ENCODE data around the gene TBC1D14. TPM values are rescaled to one million over a fixed set of nuclear protein-coding genes. Genes with fewer than 3 reads are reported as not detected.

TBC1D14 gene
- total and polyA plus RNA-seq, 9 of the 15 experiments (the other 6 are each of a cell fraction or from before 2014, with no cell fraction given): 2.1 to 59.6 (median 44.8) TPM

GRCh38 chr4:6914448-6914847, 4.8 kb downstream of the TBC1D14 start:
- FAIRE-seq (peak; percentile 26), ATAC-seq (no peak), DNase-seq (ENCODE audit: extremely low read depth in 1 of 4, low spot score in 3 of 4) (peak in 1 of 4 experiments; percentile 53)
- no peaks in the 10 kb centered on the region for H3K9me1 ChIP-seq (ENCODE audit: control insufficient read depth, insufficient read depth, low read length)
- peak overlapping the region; percentile 48 for H3K4me2 ChIP-seq (ENCODE audit: insufficient read depth, low read length)
- TF ChIP-seq JUND (IDR thresholded peaks at IDR 0.05; ENCODE audit: borderline replicate concordance, low read depth, low read length) (0 out of 2 replicates have a peak, but pooled peaks have one; percentile 6), JUND (tag; IDR thresholded peaks at IDR 0.05; ENCODE audit: borderline replicate concordance, low read depth, low read length) (no peak), AFF1 (IDR thresholded peaks at IDR 0.05; ENCODE audit: low read depth in 1 of 2, partially characterized antibody in 2 of 2) (no peak), RBBP5 (IDR thresholded peaks at IDR 0.05; ENCODE audit: borderline replicate concordance, insufficient read depth, low read length, poor library complexity, severe bottlenecking) (peak; percentile 35)
- H3K4me3 ChIP-seq: no peak overlapping the region
- POLR2A ChIA-PET: interaction anchor here (0.5 to 3.9 kb wide), 8 partner anchors 17 to 1970 kb away, joined by 3 to 17 read pairs (median 3); partner anchors contain the start of gene KIAA0232
- 57% methylated on average over 9 of the region's 9 CpGs for WGBS (ENCODE audit: insufficient coverage, low coverage, missing lambda C conversion rate)
- H2AFZ ChIP-seq (ENCODE audit: low read depth, low read length): no peak overlapping the region
- no peaks in the 10 kb centered on the region; a peak in 1 of 5 replicates for H3K27me3 ChIP-seq (ENCODE audit: control insufficient read depth in 2 of 2, insufficient read depth in 2 of 2, low read length in 2 of 2)
- no peaks in the 10 kb centered on the region for H4K20me1 ChIP-seq (replicated peaks; ENCODE audit: control insufficient read depth, insufficient read depth, low read length)
- peak overlapping the region; percentile 48 to 85; a peak in 3 of 4 replicates for H3K9ac ChIP-seq (ENCODE audit: insufficient read depth in 1 of 2, low read depth in 2 of 2, low read length in 2 of 2)
- H3K9me3 ChIP-seq (replicated peaks; ENCODE audit: control insufficient read depth, insufficient read depth, low read depth, low read length): no peaks in the 10 kb centered on the region
- peaks cover 35% of the 10 kb centered on the region; the same call in 2 of the 3 replicates for H3K36me3 ChIP-seq (ENCODE audit: control insufficient read depth, insufficient read depth, low read length)
- CTCF ChIA-PET (ENCODE audit: low intra/inter-chr PET ratio): no interaction called here
- no TSS peak for BruUV-seq (replicated peaks)
- intact Hi-C loops (cut with micrococcal nuclease) (no loop called here), in situ Hi-C loops (cut with MboI) (no loop called here)
- peaks cover 96% of the 10 kb centered on the region for H3K79me2 ChIP-seq (ENCODE audit: control insufficient read depth, insufficient read depth, low read length)
- H3K4me1 ChIP-seq (replicated peaks in 1 of 2; ENCODE audit: control insufficient read depth in 2 of 2, insufficient read depth in 2 of 2, low read length in 2 of 2): peaks cover 69 to 73% of the 10 kb centered on the region in 2 experiments
- H3K27ac ChIP-seq (ENCODE audit: extremely low read depth, low read depth, low read length): peak overlapping the region; percentile 97

Data from K562 (cell line).